K562 (cell line): ENCODE data around the gene SAP25. TPM values are rescaled to one million over a fixed set of nuclear protein-coding genes. Genes with fewer than 3 reads are reported as not detected.

Experiments
- CHD7 ChIP-seq: fragments of 200-600 bp; sonication (generic); IDR thresholded peaks from one replicate; pipeline ENCODE4 v1.6.1; 2012; ENCODE audit warnings: mild to moderate bottlenecking, low read depth, low read length, inconsistent platforms
- EHMT2 ChIP-seq: fragments of 450-650 bp; IDR thresholded peaks from 2 replicates; pipeline ENCODE4 v1.6.1; 2018; ENCODE audit warnings: antibody characterized with exemption
- HDAC6 ChIP-seq: IDR thresholded peaks from 2 replicates; pipeline ENCODE4 v1.6.1; 2012; ENCODE audit warnings: low read depth, mild to moderate bottlenecking, control low read depth, inconsistent platforms, low read length, moderate library complexity
- PTRF ChIP-seq: fragments of 450-650 bp; IDR thresholded peaks from 2 replicates; pipeline ENCODE4 v1.6.1; 2016; ENCODE audit warnings: mild to moderate bottlenecking, missing genetic modification characterization, missing compliant biosample characterization
- TSHZ1 ChIP-seq: fragments of 250-450 bp; sonication (Bioruptor Pico); IDR thresholded peaks from 2 replicates; pipeline ENCODE4 v1.4.0; 2020; ENCODE audit warnings: mild to moderate bottlenecking, moderate library complexity
- ZNF212 ChIP-seq: fragments of 450-650 bp; formaldehyde crosslinking; IDR thresholded peaks from 2 replicates; pipeline ENCODE4 v1.4.0; 2020; ENCODE audit warnings: mild to moderate bottlenecking
- ZNF280A ChIP-seq: fragments of 450-650 bp; IDR thresholded peaks from 2 replicates; pipeline ENCODE4 v1.6.1; 2018; ENCODE audit warnings: mild to moderate bottlenecking, low read depth; ENCODE audit not compliant: partially characterized antibody
- ZNF449 ChIP-seq: fragments of 250-450 bp; sonication (Bioruptor Pico); IDR thresholded peaks from 2 replicates; pipeline ENCODE4 v1.8.0; 2022; ENCODE audit warnings: moderate library complexity, mild to moderate bottlenecking, inconsistent platforms
- polyA plus RNA-seq, 8 experiments: library from polyadenylated mRNA; depleted of rRNA in 4 of 8; stranded (reverse) in 5 of 8; unstranded in 3 of 8; fragments of >200 nt; fragmentation: Nextera tagmentation in 2 of 8; fragmentation: Illumina TruSeq in 1 of 8; extraction: Ambion mirVana in 2 of 8; extraction: Trizol in 1 of 8; gene quantifications; 2 replicates each; pipeline versions ENCODE4 v1.2.1 to v1.2.3, GENCODE V29; 2011 to 2014; ENCODE audit warnings: inconsistent platforms in 1 of 8, missing spikeins in 1 of 8
- total RNA-seq, 7 experiments: library from RNA; depleted of rRNA in 6 of 7; stranded (reverse); fragments of >200 nt in 6 of 7; fragmentation: Illumina TruSeq in 2 of 7; extraction: Trizol in 2 of 7; gene quantifications; 2 replicates each; pipeline versions ENCODE4 v1.2.1 to v1.2.3, GENCODE V29; 2011 to 2021; ENCODE audit warnings: low replicate concordance in 1 of 7

The SAP25 gene
- total and polyA plus RNA-seq, 9 of the 15 experiments (the other 6 are each of a cell fraction or from before 2014, with no cell fraction given) = 0.13 to 5.3 (median 0.78) TPM; not detected in 1

- no peak for TF ChIP-seq CHD7
- TF ChIP-seq HDAC6 = no peak
- TF ChIP-seq ZNF212 (CRISPR knock-in tag) = no peak
- no peak for TF ChIP-seq ZNF449
- TF ChIP-seq ZNF280A = no peak
- TF ChIP-seq EHMT2 = no peak
- TF ChIP-seq PTRF (tag) = no peak
- TF ChIP-seq TSHZ1 (CRISPR knock-in tag) = no peak
Measured at GRCh38 chr7:100584683-100585510, 11.2 kb upstream of the SAP25 start (continued).
